Endothelial cell (in vitro differentiated cells): ENCODE data around the gene CEL. TPM values are rescaled to one million over a fixed set of nuclear protein-coding genes. Genes with fewer than 3 reads are reported as not detected.
"Not testable (repeated sequence)": the region's sequence is repeated elsewhere in the genome, so short reads cannot be mapped to it uniquely, and the experiment has no call there.

Experiments used
- DNase-seq: peaks from one replicate; pipeline ENCODE4 v3.0.0; 2021; ENCODE audit warnings: low spot score
- H3K27ac Mint-ChIP-seq: one replicate; pipeline ENCODE4 v1.8.0; 2021; ENCODE audit warnings: mixed read lengths, inconsistent platforms; ENCODE audit not compliant: unreplicated experiment
- H3K27me3 Mint-ChIP-seq: one replicate; pipeline ENCODE4 v1.8.0; 2021; ENCODE audit warnings: mild to moderate bottlenecking, moderate library complexity, mixed read lengths, inconsistent platforms; ENCODE audit not compliant: unreplicated experiment
- H3K36me3 Mint-ChIP-seq: one replicate; pipeline ENCODE4 v1.8.0; 2021; ENCODE audit warnings: mild to moderate bottlenecking, low read depth, mixed read lengths, inconsistent platforms; ENCODE audit not compliant: unreplicated experiment
- H3K4me1 Mint-ChIP-seq: one replicate; pipeline ENCODE4 v1.8.0; 2021; ENCODE audit warnings: mild to moderate bottlenecking, mixed read lengths, inconsistent platforms; ENCODE audit not compliant: unreplicated experiment
- H3K4me3 Mint-ChIP-seq: one replicate; pipeline ENCODE4 v1.8.0; 2021; ENCODE audit warnings: mild to moderate bottlenecking, mixed read lengths, inconsistent platforms; ENCODE audit not compliant: unreplicated experiment
- H3K9me3 Mint-ChIP-seq: one replicate; pipeline ENCODE4 v1.8.0; 2021; ENCODE audit warnings: mixed read lengths, inconsistent platforms; ENCODE audit not compliant: unreplicated experiment
- total RNA-seq: library from RNA; stranded (reverse); fragmentation: NEBNext Ultra II Directional; extraction: Animal tissue kit (Norgen Biotek cat#: 25700); gene quantifications from one replicate; pipeline ENCODE4 v1.2.1, GENCODE V29; 2021; ENCODE audit not compliant: unreplicated experiment
- TF ChIP-seq, protein P1 (sequence below): fragments of 200-600 bp; sonication (generic); IDR thresholded peaks from one replicate; pipeline ENCODE4 v1.5.0; 2021; ENCODE audit warnings: antibody characterized with exemption; ENCODE audit not compliant: unreplicated experiment

CEL gene
- total RNA-seq, 1 donor from 2014 or later: 4.2 TPM

GRCh38 chr9:133067006-133067405 lies 5.2 kb downstream of the CEL start:
- H3K27ac Mint-ChIP-seq: no peak overlapping the region
- H3K4me1 Mint-ChIP-seq: no peaks in the 10 kb centered on the region
- H3K4me3 Mint-ChIP-seq: no peak overlapping the region
- no peaks in the 10 kb centered on the region for H3K36me3 Mint-ChIP-seq
- TF ChIP-seq, protein P1, sequence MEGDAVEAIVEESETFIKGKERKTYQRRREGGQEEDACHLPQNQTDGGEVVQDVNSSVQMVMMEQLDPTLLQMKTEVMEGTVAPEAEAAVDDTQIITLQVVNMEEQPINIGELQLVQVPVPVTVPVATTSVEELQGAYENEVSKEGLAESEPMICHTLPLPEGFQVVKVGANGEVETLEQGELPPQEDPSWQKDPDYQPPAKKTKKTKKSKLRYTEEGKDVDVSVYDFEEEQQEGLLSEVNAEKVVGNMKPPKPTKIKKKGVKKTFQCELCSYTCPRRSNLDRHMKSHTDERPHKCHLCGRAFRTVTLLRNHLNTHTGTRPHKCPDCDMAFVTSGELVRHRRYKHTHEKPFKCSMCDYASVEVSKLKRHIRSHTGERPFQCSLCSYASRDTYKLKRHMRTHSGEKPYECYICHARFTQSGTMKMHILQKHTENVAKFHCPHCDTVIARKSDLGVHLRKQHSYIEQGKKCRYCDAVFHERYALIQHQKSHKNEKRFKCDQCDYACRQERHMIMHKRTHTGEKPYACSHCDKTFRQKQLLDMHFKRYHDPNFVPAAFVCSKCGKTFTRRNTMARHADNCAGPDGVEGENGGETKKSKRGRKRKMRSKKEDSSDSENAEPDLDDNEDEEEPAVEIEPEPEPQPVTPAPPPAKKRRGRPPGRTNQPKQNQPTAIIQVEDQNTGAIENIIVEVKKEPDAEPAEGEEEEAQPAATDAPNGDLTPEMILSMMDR: no peak
- H3K9me3 Mint-ChIP-seq: no peaks in the 10 kb centered on the region
- H3K27me3 Mint-ChIP-seq: no peaks in the 10 kb centered on the region
- DNase-seq: no peak

DNA sequence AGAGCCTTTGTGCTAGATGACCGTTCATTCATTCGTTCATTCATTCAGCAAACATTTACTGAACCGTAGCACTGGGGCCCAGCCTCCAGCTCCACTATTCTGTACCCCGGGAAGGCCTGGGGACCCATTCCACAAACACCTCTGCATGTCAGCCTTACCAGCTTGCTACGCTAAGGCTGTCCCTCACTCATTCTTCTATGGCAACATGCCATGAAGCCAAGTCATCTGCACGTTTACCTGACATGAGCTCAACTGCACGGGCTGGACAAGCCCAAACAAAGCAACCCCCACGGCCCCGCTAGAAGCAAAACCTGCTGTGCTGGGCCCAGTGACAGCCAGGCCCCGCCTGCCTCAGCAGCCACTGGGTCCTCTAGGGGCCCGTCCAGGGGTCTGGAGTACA lies 6.0 kb downstream of the CEL start:
- Mint-ChIP-seq H3K9me3 (no peaks in the 10 kb centered on the region), H3K27ac (no peak overlapping the region), H3K36me3 (no peaks in the 10 kb centered on the region), H3K4me1 (no peaks in the 10 kb centered on the region), H3K4me3 (no peak overlapping the region), H3K27me3 (no peaks in the 10 kb centered on the region)
- DNase-seq: no peak
- TF ChIP-seq, protein P1: no peak

GRCh38 chr9:133068431-133068830 lies 6.7 kb downstream of the CEL start:
- not testable (repeated sequence) for DNase-seq, H3K27me3 Mint-ChIP-seq, H3K9me3 Mint-ChIP-seq, H3K27ac Mint-ChIP-seq, H3K4me1 Mint-ChIP-seq, H3K36me3 Mint-ChIP-seq, H3K4me3 Mint-ChIP-seq

- not testable (repeated sequence) for DNase-seq, H3K27me3 Mint-ChIP-seq, H3K4me1 Mint-ChIP-seq, H3K36me3 Mint-ChIP-seq, H3K9me3 Mint-ChIP-seq, H3K4me3 Mint-ChIP-seq, H3K27ac Mint-ChIP-seq
Observed at GRCh38 chr9:133070500-133070961, 8.8 kb downstream of the CEL start.

DNA sequence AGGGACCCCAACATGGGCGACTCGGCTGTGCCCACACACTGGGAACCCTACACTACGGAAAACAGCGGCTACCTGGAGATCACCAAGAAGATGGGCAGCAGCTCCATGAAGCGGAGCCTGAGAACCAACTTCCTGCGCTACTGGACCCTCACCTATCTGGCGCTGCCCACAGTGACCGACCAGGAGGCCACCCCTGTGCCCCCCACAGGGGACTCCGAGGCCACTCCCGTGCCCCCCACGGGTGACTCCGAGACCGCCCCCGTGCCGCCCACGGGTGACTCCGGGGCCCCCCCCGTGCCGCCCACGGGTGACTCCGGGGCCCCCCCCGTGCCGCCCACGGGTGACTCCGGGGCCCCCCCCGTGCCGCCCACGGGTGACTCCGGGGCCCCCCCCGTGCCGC lies 9.2 kb downstream of the CEL start:
- not testable (repeated sequence) for DNase-seq, H3K27ac Mint-ChIP-seq, H3K36me3 Mint-ChIP-seq, H3K9me3 Mint-ChIP-seq, H3K4me3 Mint-ChIP-seq, H3K27me3 Mint-ChIP-seq, H3K4me1 Mint-ChIP-seq

GRCh38 chr9:133071484-133072150 lies 9.8 kb downstream of the CEL start:
- Mint-ChIP-seq H3K4me3 (no peak overlapping the region), H3K9me3 (no peaks in the 10 kb centered on the region), H3K4me1 (no peaks in the 10 kb centered on the region), H3K27me3 (no peaks in the 10 kb centered on the region), H3K27ac (no peak overlapping the region), H3K36me3 (no peaks in the 10 kb centered on the region)
- no peak for DNase-seq
- TF ChIP-seq, protein P1: no peak

- not testable (repeated sequence) for H3K4me3 Mint-ChIP-seq, H3K27ac Mint-ChIP-seq, H3K36me3 Mint-ChIP-seq, H3K9me3 Mint-ChIP-seq, H3K4me1 Mint-ChIP-seq, H3K27me3 Mint-ChIP-seq, DNase-seq
Observed at GRCh38 chr9:133072210-133072609, 10.4 kb downstream of the CEL start.
